ENCODE data around the gene C1RL. TPM values are rescaled to one million over a fixed set of nuclear protein-coding genes. Genes with fewer than 3 reads are reported as not detected.
"Not testable (repeated sequence)": the region's sequence is repeated elsewhere in the genome, so short reads cannot be mapped to it uniquely, and the experiment has no call there.

The C1RL gene
- total RNA-seq, 4 donors from 2014 or later, result 38.1 to 42.3 (median 40.4) TPM

GRCh38 chr12:7058850-7059395 is 50.1 kb downstream of the C1RL start:
- no peak for DNase-seq (ENCODE audit: low spot score in 2 of 2)
- WGBS, 2 donors, result 89 to 91% methylated on average over 9 of the region's 9 CpGs
- no peak overlapping the region for H3K4me3 ChIP-seq (ENCODE audit: low read depth, poor library complexity, severe bottlenecking)
- intact Hi-C loops (cut with DNase I; ENCODE audit: low total_unique reads), result loop anchor here (10.0 kb wide), 1 partner anchor 56 kb away; no protein-coding TSS in a partner anchor
- TF ChIP-seq CTCF (IDR thresholded peaks at IDR 0.05) (no peak), POLR2A (IDR thresholded peaks at IDR 0.05) (no peak)

- no peak overlapping the region for H3K4me3 ChIP-seq (ENCODE audit: low read depth, poor library complexity, severe bottlenecking)
- TF ChIP-seq CTCF (IDR thresholded peaks at IDR 0.05) (no peak), POLR2A (IDR thresholded peaks at IDR 0.05) (no peak)
- intact Hi-C loops (cut with DNase I; ENCODE audit: low total_unique reads), result loop anchor here (10.0 kb wide), 1 partner anchor 56 kb away; no protein-coding TSS in a partner anchor
- DNase-seq (ENCODE audit: low spot score in 2 of 2), result peak in 1 of 2 donors; percentile 63
- WGBS, 2 donors, result 73 to 82% methylated on average over 3 of the region's 3 CpGs
These were observed 50.7 kb downstream of the C1RL start for GRCh38 chr12:7058163-7058845.

- WGBS, 2 donors, result 89 to 100% methylated on average over 2 of the region's 2 CpGs
- not testable (repeated sequence) for DNase-seq (ENCODE audit: low spot score in 2 of 2); H3K4me3 ChIP-seq (ENCODE audit: low read depth, poor library complexity, severe bottlenecking)
- intact Hi-C loops (cut with DNase I; ENCODE audit: low total_unique reads), result loop anchor here (10.0 kb wide), 1 partner anchor 59 kb away; no protein-coding TSS in a partner anchor
These were observed 53.3 kb downstream of the C1RL start for GRCh38 chr12:7055736-7056135.

GRCh38 chr12:7054925-7055324 is 54.1 kb downstream of the C1RL start:
- DNase-seq (ENCODE audit: low spot score in 2 of 2), result no peak
- WGBS, 2 donors, result 92% methylated on average over 4 of the region's 4 CpGs
- intact Hi-C loops (cut with DNase I; ENCODE audit: low total_unique reads), result loop anchor here (10.0 kb wide), 1 partner anchor 60 kb away; no protein-coding TSS in a partner anchor
- TF ChIP-seq CTCF (IDR thresholded peaks at IDR 0.05) (no peak), POLR2A (IDR thresholded peaks at IDR 0.05) (no peak)
- H3K4me3 ChIP-seq (ENCODE audit: low read depth, poor library complexity, severe bottlenecking), result no peak overlapping the region

GRCh38 chr12:7049973-7050372 is 59.0 kb downstream of the C1RL start:
- H3K4me3 ChIP-seq (ENCODE audit: low read depth, poor library complexity, severe bottlenecking); DNase-seq (ENCODE audit: low spot score in 2 of 2): not testable (repeated sequence)
- intact Hi-C loops (cut with DNase I; ENCODE audit: low total_unique reads), result loop anchor here (10.0 kb wide), 1 partner anchor 65 kb away; no protein-coding TSS in a partner anchor
- WGBS, 2 donors, result 91 to 94% methylated on average over 3 of the region's 3 CpGs

- DNase-seq (ENCODE audit: low spot score in 2 of 2); H3K4me3 ChIP-seq (ENCODE audit: low read depth, poor library complexity, severe bottlenecking); intact Hi-C loops (cut with DNase I; ENCODE audit: low total_unique reads): not testable (repeated sequence)
- WGBS, 2 donors, result 85 to 86% methylated on average over 10 of the region's 10 CpGs
These were observed 59.5 kb downstream of the C1RL start for GRCh38 chr12:7049445-7049951.

GRCh38 chr12:7047306-7047705 is 61.7 kb downstream of the C1RL start:
- WGBS, 2 donors, result 63 to 64% methylated on average over 5 of the region's 5 CpGs
- intact Hi-C loops (cut with DNase I; ENCODE audit: low total_unique reads), result no loop called here
- no peak for TF ChIP-seq POLR2A (IDR thresholded peaks at IDR 0.05)
- TF ChIP-seq CTCF (IDR thresholded peaks at IDR 0.05), result no peak
- no peak overlapping the region for H3K4me3 ChIP-seq (ENCODE audit: low read depth, poor library complexity, severe bottlenecking)
- no peak for DNase-seq (ENCODE audit: low spot score in 2 of 2)
